ENCODE data around the gene PRRC2B. TPM values are rescaled to one million over a fixed set of nuclear protein-coding genes. Genes with fewer than 3 reads are reported as not detected.

Gene PRRC2B
- total and polyA plus RNA-seq, 4 donors, result 10.3 to 44.3 (median 27.0) TPM

- Histone ChIP-seq H3K4me1 (ENCODE audit: control insufficient read depth in 4 of 4, insufficient read depth in 4 of 4, low read length in 3 of 4) (no peaks in the 10 kb centered on the region), H3K27ac (ENCODE audit: low read depth in 1 of 2, low read length in 2 of 2) (no peak overlapping the region), H3K27me3 (ENCODE audit: control insufficient read depth in 4 of 4, insufficient read depth in 4 of 4, low read length in 3 of 4) (no peaks in the 10 kb centered on the region), H3K4me3 (ENCODE audit: low read depth in 1 of 3, low read length in 3 of 3) (no peak overlapping the region), H3K9me3 (ENCODE audit: control insufficient read depth in 4 of 4, low read length in 3 of 4) (no peaks in the 10 kb centered on the region), H3K36me3 (ENCODE audit: control insufficient read depth in 4 of 4, insufficient read depth in 3 of 4, low read depth in 1 of 4, low read length in 3 of 4) (peaks cover 12 to 72% (median 58%) of the 10 kb centered on the region in 4 donors), H3K9ac (ENCODE audit: low read depth in 1 of 2, low read length in 2 of 2) (no peak overlapping the region)
- no peak for DNase-seq (ENCODE audit: low spot score)
- WGBS, result 94% methylated on average over 10 of the region's 10 CpGs
- TF ChIP-seq ZBTB33 (IDR thresholded peaks at IDR 0.05) (no peak), HNF4G (IDR thresholded peaks at IDR 0.05) (no peak), FOXA2 (IDR thresholded peaks at IDR 0.05) (no peak), TAF1 (conservative IDR thresholded peaks at IDR 0.05) (no peak)
Observed at GRCh38 chr9:131457746-131458145, 63.9 kb downstream of the PRRC2B start.

- Histone ChIP-seq H3K9me3 (ENCODE audit: control insufficient read depth in 4 of 4, low read length in 3 of 4) (no peaks in the 10 kb centered on the region), H3K4me1 (ENCODE audit: control insufficient read depth in 4 of 4, insufficient read depth in 4 of 4, low read length in 3 of 4) (no peaks in the 10 kb centered on the region), H3K36me3 (ENCODE audit: control insufficient read depth in 4 of 4, insufficient read depth in 3 of 4, low read depth in 1 of 4, low read length in 3 of 4) (peaks cover 13 to 77% (median 58%) of the 10 kb centered on the region in 4 donors), H3K27me3 (ENCODE audit: control insufficient read depth in 4 of 4, insufficient read depth in 4 of 4, low read length in 3 of 4) (no peaks in the 10 kb centered on the region), H3K9ac (ENCODE audit: low read depth in 1 of 2, low read length in 2 of 2) (no peak overlapping the region), H3K4me3 (ENCODE audit: low read depth in 1 of 3, low read length in 3 of 3) (no peak overlapping the region), H3K27ac (ENCODE audit: low read depth in 1 of 2, low read length in 2 of 2) (no peak overlapping the region)
- no peak for DNase-seq (ENCODE audit: low spot score)
- TF ChIP-seq ATF3 (IDR thresholded peaks at IDR 0.05), result no peak
- TF ChIP-seq NR2F2 (IDR thresholded peaks at IDR 0.05), result no peak
- no peak for TF ChIP-seq CTCF (IDR thresholded peaks at IDR 0.05; ENCODE audit: low read depth, low read length, missing input control)
- no peak for TF ChIP-seq SP1 (IDR thresholded peaks at IDR 0.05)
- no peak for TF ChIP-seq HNF4A (conservative IDR thresholded peaks at IDR 0.05)
- no peak for TF ChIP-seq GABPA (IDR thresholded peaks at IDR 0.05 in 1 of 2, conservative IDR thresholded peaks at IDR 0.05 in 1 of 2)
- TF ChIP-seq FOXA1 (IDR thresholded peaks at IDR 0.05), result no peak
- TF ChIP-seq FOXA2 (IDR thresholded peaks at IDR 0.05), result no peak
- no peak for TF ChIP-seq MAX (IDR thresholded peaks at IDR 0.05)
- 97% methylated on average over 10 of the region's 10 CpGs for WGBS
Observed at GRCh38 chr9:131459056-131459455, 65.2 kb downstream of the PRRC2B start.

- Histone ChIP-seq H3K9ac (ENCODE audit: low read depth in 1 of 2, low read length in 2 of 2) (no peak overlapping the region), H3K4me3 (ENCODE audit: low read depth in 1 of 3, low read length in 3 of 3) (no peak overlapping the region), H3K27ac (ENCODE audit: low read depth in 1 of 2, low read length in 2 of 2) (no peak overlapping the region), H3K27me3 (ENCODE audit: control insufficient read depth in 4 of 4, insufficient read depth in 4 of 4, low read length in 3 of 4) (no peaks in the 10 kb centered on the region), H3K9me3 (ENCODE audit: control insufficient read depth in 4 of 4, low read length in 3 of 4) (no peaks in the 10 kb centered on the region), H3K36me3 (ENCODE audit: control insufficient read depth in 4 of 4, insufficient read depth in 3 of 4, low read depth in 1 of 4, low read length in 3 of 4) (peaks cover 19 to 81% (median 62%) of the 10 kb centered on the region in 4 donors), H3K4me1 (ENCODE audit: control insufficient read depth in 4 of 4, insufficient read depth in 4 of 4, low read length in 3 of 4) (no peaks in the 10 kb centered on the region)
- DNase-seq (ENCODE audit: low spot score), result no peak
- WGBS, result 98% methylated on average over 1 of the region's 1 CpG
- TF ChIP-seq SP1 (IDR thresholded peaks at IDR 0.05), result no peak
- TF ChIP-seq EGR1 (IDR thresholded peaks at IDR 0.05; ENCODE audit: low read depth in 2 of 2), result no peak
- no peak for TF ChIP-seq ZBTB33 (IDR thresholded peaks at IDR 0.05)
- no peak for TF ChIP-seq RAD21 (IDR thresholded peaks at IDR 0.05)
- TF ChIP-seq REST (IDR thresholded peaks at IDR 0.05), result no peak
- no peak for TF ChIP-seq ATF3 (IDR thresholded peaks at IDR 0.05)
- no peak for TF ChIP-seq MAX (IDR thresholded peaks at IDR 0.05)
- TF ChIP-seq FOXA1 (IDR thresholded peaks at IDR 0.05), result no peak
Observed at GRCh38 chr9:131461166-131461565, 67.3 kb downstream of the PRRC2B start.

All from liver (tissue), 9 donors.